Measurements from ENCODE around the gene KCNQ1.

The KCNQ1 gene

GRCh38 chr11:2775083-2775625 lies 330.3 kb downstream of the KCNQ1 start:
- peaks cover 26% of the 10 kb centered on the region for H3K4me1 Mint-ChIP-seq
- DNase-seq (ENCODE audit: low spot score in 2 of 2) (no peak), ATAC-seq (no peak)
- H3K36me3 Mint-ChIP-seq, result no peaks in the 10 kb centered on the region
- no peak overlapping the region for H3K27ac Mint-ChIP-seq
- no peaks in the 10 kb centered on the region for H3K9me3 Mint-ChIP-seq
- H3K4me3 Mint-ChIP-seq, result no peak overlapping the region

- no peak for ATAC-seq
- no peak for DNase-seq (ENCODE audit: low spot score in 2 of 2)
- Mint-ChIP-seq H3K27ac (no peak overlapping the region), H3K36me3 (no peaks in the 10 kb centered on the region), H3K9me3 (no peaks in the 10 kb centered on the region), H3K4me3 (no peak overlapping the region), H3K4me1 (peaks cover 21% of the 10 kb centered on the region)
Measured at GRCh38 chr11:2775626-2776350, 331.0 kb downstream of the KCNQ1 start.

- ATAC-seq, result no peak
- Mint-ChIP-seq H3K4me1 (peaks cover 21% of the 10 kb centered on the region), H3K9me3 (no peaks in the 10 kb centered on the region), H3K4me3 (no peak overlapping the region), H3K27ac (no peak overlapping the region), H3K36me3 (no peaks in the 10 kb centered on the region)
- peak in 1 of 2 donors; percentile 1 for DNase-seq (ENCODE audit: low spot score in 2 of 2)
Measured at GRCh38 chr11:2776351-2777061, 331.7 kb downstream of the KCNQ1 start.

GRCh38 chr11:2777386-2777785 lies 332.6 kb downstream of the KCNQ1 start:
- Mint-ChIP-seq H3K36me3 (no peaks in the 10 kb centered on the region), H3K4me3 (no peak overlapping the region), H3K9me3 (no peaks in the 10 kb centered on the region), H3K4me1 (peaks cover 18% of the 10 kb centered on the region), H3K27ac (no peak overlapping the region)
- ATAC-seq (no peak), DNase-seq (ENCODE audit: low spot score in 2 of 2) (no peak)

GRCh38 chr11:2777871-2778629 lies 333.2 kb downstream of the KCNQ1 start:
- Mint-ChIP-seq H3K27ac (no peak overlapping the region), H3K4me1 (peaks cover 11% of the 10 kb centered on the region), H3K36me3 (no peaks in the 10 kb centered on the region), H3K4me3 (no peak overlapping the region), H3K9me3 (no peaks in the 10 kb centered on the region)
- DNase-seq (ENCODE audit: low spot score in 2 of 2) (peak in 1 of 2 donors; percentile 1), ATAC-seq (no peak)

- DNase-seq (ENCODE audit: low spot score in 2 of 2) (no peak), ATAC-seq (no peak)
- Mint-ChIP-seq H3K9me3 (no peaks in the 10 kb centered on the region), H3K27ac (no peak overlapping the region), H3K36me3 (no peaks in the 10 kb centered on the region), H3K4me1 (peaks cover 9% of the 10 kb centered on the region), H3K4me3 (no peak overlapping the region)
Measured at GRCh38 chr11:2778630-2779498, 334.1 kb downstream of the KCNQ1 start.

- DNase-seq (ENCODE audit: low spot score in 2 of 2), result peak; percentile 1 to 40
Measured at GRCh38 chr11:2779499-2779980, 334.7 kb downstream of the KCNQ1 start.

GRCh38 chr11:2779981-2780849 lies 335.4 kb downstream of the KCNQ1 start:
- H3K27ac Mint-ChIP-seq, result no peak overlapping the region
- H3K4me3 Mint-ChIP-seq, result no peak overlapping the region
- no peaks in the 10 kb centered on the region for H3K9me3 Mint-ChIP-seq
- no peaks in the 10 kb centered on the region for H3K36me3 Mint-ChIP-seq
- ATAC-seq, result peak; percentile 19
- peak in 1 of 2 donors; percentile 1 for DNase-seq (ENCODE audit: low spot score in 2 of 2)
- H3K4me1 Mint-ChIP-seq, result peaks cover 2% of the 10 kb centered on the region

More at GRCh38 chr11:2779499-2779980, 334.7 kb downstream of the KCNQ1 start:
- no peak overlapping the region for H3K4me3 Mint-ChIP-seq
- peaks cover 9% of the 10 kb centered on the region for H3K4me1 Mint-ChIP-seq
- no peak overlapping the region for H3K27ac Mint-ChIP-seq
- no peaks in the 10 kb centered on the region for H3K9me3 Mint-ChIP-seq
- ATAC-seq, result no peak
- no peaks in the 10 kb centered on the region for H3K36me3 Mint-ChIP-seq

GRCh38 chr11:2780850-2781407 lies 336.1 kb downstream of the KCNQ1 start:
- Mint-ChIP-seq H3K27ac (no peak overlapping the region), H3K4me1 (no peaks in the 10 kb centered on the region), H3K4me3 (no peak overlapping the region), H3K36me3 (no peaks in the 10 kb centered on the region), H3K9me3 (no peaks in the 10 kb centered on the region)
- DNase-seq (ENCODE audit: low spot score in 2 of 2), result no peak
- peak; percentile 5 for ATAC-seq

- Mint-ChIP-seq H3K27ac (no peak overlapping the region), H3K4me3 (no peak overlapping the region), H3K9me3 (no peaks in the 10 kb centered on the region), H3K4me1 (no peaks in the 10 kb centered on the region), H3K36me3 (no peaks in the 10 kb centered on the region)
- no peak for DNase-seq (ENCODE audit: low spot score in 2 of 2)
- ATAC-seq, result no peak
Measured at GRCh38 chr11:2781408-2782274, 336.8 kb downstream of the KCNQ1 start.

- Mint-ChIP-seq H3K36me3 (no peaks in the 10 kb centered on the region), H3K9me3 (no peaks in the 10 kb centered on the region), H3K27ac (no peak overlapping the region), H3K4me3 (no peak overlapping the region), H3K4me1 (no peaks in the 10 kb centered on the region)
- ATAC-seq (no peak), DNase-seq (ENCODE audit: low spot score in 2 of 2) (no peak)
Measured at GRCh38 chr11:2782769-2783168, 338.0 kb downstream of the KCNQ1 start.

GRCh38 chr11:2783536-2784082 lies 338.8 kb downstream of the KCNQ1 start:
- no peaks in the 10 kb centered on the region for H3K36me3 Mint-ChIP-seq
- no peaks in the 10 kb centered on the region for H3K9me3 Mint-ChIP-seq
- no peak for DNase-seq (ENCODE audit: low spot score in 2 of 2)
- H3K4me1 Mint-ChIP-seq, result no peaks in the 10 kb centered on the region
- no peak overlapping the region for H3K4me3 Mint-ChIP-seq
- H3K27ac Mint-ChIP-seq, result no peak overlapping the region
- no peak for ATAC-seq

- H3K36me3 Mint-ChIP-seq, result peaks cover 5% of the 10 kb centered on the region
- ATAC-seq (no peak), DNase-seq (ENCODE audit: low spot score in 2 of 2) (no peak)
- no peak overlapping the region for H3K27ac Mint-ChIP-seq
- no peaks in the 10 kb centered on the region for H3K9me3 Mint-ChIP-seq
- peaks cover 5% of the 10 kb centered on the region for H3K4me1 Mint-ChIP-seq
- no peak overlapping the region for H3K4me3 Mint-ChIP-seq
Measured at GRCh38 chr11:2787816-2788167, 343.0 kb downstream of the KCNQ1 start.
